ENCODE measurements around the gene FOXC2. TPM values are rescaled to one million over a fixed set of nuclear protein-coding genes. Genes with fewer than 3 reads are reported as not detected.

The FOXC2 gene
- polyA plus RNA-seq, 1 donor = 0.57 TPM

DNA sequence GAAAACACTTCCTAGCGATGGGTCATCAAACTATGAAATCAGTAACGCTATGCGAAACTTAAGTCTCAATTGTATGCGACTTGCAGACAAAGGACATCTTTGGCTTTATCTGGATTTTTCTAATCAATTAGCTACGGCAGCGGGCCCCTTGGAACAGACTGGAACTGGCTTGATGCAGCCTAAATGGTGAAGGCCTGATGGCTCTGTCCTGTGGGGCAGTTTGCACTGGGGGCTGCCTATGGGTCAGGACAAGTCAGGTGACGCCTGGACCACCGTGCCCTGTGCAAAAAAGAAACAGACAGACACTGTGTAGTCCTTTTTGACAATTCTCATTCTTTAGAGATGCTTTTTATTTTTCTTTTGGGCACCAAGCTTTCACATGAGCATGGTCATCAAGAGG lies 33.6 kb upstream of the FOXC2 start:
- no peak for DNase-seq (ENCODE audit: low read depth)

DNA sequence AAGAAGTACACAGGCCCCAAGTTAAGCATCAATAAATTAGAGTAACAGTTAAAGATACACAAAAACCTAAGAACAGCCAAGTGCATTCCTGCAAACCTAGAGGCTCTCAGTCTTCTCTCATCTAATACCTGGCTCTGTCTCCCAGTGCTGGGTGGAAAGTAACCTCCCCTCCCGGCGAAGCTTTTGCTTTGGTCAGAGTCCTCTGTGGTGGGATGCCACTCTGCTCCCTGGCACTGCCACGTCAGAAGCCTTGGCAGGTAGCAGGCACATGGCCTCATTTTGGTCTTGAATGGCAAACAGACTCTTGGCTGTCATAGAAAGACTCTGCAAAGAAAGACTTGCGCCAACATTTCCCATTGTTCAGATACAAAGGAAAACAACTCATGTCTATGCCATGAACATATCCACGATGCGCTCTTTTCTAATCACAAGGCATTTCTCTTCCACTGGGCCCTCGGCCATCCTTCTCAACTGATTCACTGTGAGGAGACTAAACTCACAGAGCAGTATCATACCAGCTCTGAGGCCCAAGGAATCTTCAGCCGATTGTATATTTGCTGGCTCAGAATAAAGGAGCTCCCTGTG lies 32.8 kb upstream of the FOXC2 start:
- no peak for DNase-seq (ENCODE audit: low read depth)

GRCh38 chr16:86534779-86535615 lies 31.6 kb upstream of the FOXC2 start:
- DNase-seq (ENCODE audit: low read depth) = no peak

- no peak for DNase-seq (ENCODE audit: low read depth)
These were observed 30.0 kb upstream of the FOXC2 start for GRCh38 chr16:86536621-86537020.

GRCh38 chr16:86537486-86537885 lies 29.1 kb upstream of the FOXC2 start:
- no peak for DNase-seq (ENCODE audit: low read depth)

DNA sequence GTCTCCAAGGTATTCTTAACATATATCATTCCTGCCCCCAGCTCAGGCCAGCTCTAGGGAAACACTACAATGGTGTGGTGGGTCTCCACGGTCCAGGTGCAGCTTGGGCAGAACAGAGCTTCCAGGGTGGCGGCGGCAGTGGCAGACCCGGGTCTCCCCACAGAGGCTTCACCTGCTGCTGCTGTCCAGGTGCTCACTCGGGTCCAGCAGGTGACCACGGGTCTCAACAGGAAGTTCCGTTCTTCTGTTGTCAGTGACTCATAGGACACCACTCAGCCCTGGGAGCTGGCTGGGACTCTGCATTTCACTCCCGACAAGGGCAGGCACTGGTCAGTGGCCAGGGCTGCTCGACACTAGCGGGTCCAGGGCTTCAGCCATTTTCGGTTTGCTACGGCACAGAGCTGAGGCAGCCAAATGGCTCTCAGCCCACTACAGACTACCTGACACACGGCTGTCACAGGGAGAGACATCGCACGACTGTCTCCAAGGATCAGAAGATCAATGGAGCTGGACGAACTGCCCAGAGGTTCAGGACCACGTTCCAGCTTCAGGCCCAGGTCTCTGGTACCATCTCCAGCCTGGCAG lies 28.3 kb upstream of the FOXC2 start:
- DNase-seq (ENCODE audit: low read depth) = no peak

- no peak for DNase-seq (ENCODE audit: low read depth)
These were observed 25.7 kb upstream of the FOXC2 start for GRCh38 chr16:86540894-86541293.

- no peak for DNase-seq (ENCODE audit: low read depth)
These were observed 25.1 kb upstream of the FOXC2 start for GRCh38 chr16:86541560-86541959.

DNA sequence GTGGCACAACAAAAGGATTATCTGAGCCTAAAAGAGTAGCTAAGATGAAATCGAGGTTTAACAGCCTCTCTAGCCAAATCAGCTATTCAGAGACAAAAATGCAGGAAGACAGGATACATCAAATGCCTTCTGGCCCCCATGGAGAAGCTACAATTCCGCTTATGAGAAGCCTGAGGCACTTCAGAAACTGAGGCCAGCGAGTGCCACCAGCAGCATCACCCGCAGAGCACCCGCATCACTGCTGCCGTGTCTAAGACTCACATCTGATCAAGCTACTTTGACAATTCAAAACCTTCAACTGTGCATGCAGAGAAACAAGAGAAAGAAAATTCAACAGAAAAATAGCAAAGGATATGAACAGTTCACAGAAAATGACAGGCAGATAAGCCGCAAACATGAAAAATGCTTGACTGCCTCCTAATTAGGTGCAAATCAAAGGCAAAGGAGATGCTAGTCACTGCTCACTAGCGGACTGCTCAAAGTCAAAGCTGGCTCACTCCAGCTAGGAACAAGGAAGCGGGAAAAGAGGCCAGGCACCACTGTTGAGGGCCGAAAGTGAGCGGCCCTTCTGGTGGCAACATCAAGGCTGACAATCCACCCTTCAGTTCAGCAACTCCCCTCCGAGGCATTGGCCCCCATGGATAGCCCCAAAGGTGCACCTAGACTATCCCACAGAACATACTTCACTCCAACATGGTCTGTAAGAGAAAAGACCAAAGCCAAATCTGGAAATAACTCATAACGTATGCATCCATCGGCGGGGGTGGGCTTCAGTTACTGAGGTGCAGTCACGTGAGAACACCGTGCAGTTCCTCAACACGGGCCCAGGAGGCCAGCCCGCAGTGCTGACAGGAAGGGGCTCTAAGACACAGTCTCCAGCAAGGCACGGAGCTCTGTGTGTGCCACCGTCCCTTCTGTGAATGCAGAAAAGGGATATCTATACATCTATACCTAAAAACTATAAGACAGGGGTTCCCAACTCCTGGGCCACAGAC lies 23.6 kb upstream of the FOXC2 start:
- DNase-seq (ENCODE audit: low read depth) = no peak

DNA sequence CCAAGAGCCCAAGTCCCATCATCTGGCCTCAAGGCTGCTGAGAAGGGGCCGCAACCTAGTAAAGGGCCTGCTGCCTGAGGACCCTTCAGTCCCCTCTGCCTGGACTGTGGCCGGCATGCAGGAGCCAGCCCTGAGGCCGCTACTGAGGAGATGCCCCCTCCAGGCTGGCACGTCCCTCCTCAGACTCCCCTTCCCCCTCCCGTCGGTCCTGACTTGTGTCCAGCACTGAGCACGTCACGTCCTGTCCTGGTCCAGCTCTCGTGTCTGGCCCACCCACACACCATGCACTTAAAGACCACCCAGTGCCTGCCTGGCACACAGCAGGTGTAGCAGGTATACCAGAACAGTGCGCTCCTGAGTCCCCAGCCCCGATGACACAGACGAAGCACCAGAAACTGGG lies 21.1 kb upstream of the FOXC2 start:
- no peak for DNase-seq (ENCODE audit: low read depth)

DNA sequence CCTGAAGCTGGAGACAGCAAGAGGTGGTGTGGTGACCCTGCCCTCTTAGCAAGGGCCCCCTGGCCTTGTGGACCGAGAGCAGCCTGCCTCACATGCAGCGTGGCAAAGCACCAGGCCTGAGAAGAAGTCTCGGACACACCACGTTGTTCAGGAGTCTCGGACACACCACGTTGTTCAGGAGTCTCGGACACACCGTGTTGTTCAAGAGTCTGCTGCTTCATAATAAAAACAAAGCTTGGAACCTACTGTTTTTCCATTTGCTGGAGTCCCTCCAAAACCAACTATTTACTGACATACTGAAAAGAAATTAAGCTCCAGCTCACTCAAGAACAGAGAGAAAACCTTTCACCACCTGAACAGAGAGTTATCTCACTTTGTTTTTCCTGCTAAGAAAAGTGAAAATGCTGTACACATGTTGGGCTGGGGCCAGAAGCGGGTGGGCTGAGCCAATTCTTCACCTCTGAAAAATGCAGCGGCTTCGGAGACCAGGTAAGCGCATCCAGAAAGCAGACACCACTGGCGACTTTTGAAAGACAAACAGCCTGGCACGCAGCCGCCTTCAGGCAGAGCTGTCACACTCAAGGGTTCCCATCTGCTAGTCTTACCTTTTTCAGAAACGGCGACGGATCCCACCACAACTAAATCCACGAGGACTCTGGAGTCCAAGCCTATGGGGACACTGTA lies 20.5 kb upstream of the FOXC2 start:
- no peak for DNase-seq (ENCODE audit: low read depth)

- no peak for DNase-seq (ENCODE audit: low read depth)
These were observed 20.0 kb upstream of the FOXC2 start for GRCh38 chr16:86546638-86547013.

DNA sequence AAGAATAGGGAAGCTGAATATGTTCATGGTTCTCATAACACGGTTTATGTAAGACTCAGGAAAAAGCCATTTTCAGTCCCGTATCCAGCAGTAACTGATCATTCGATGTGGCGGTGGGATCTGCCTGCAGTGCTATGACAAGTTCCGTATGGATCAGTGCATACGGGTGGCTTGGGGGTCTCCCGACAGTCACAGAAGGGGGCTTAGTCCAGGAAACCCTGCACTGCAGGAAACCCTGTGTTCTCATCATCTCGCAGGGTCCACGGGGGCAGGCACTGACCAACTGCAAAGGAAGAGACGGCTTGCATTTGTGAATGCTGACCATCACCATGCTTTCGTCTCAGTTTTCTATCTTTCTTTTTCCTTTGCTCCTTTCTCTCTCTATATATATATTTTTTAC lies 19.3 kb upstream of the FOXC2 start:
- no peak for DNase-seq (ENCODE audit: low read depth)

- no peak for DNase-seq (ENCODE audit: low read depth)
These were observed 17.3 kb upstream of the FOXC2 start for GRCh38 chr16:86549076-86549892.

DNA sequence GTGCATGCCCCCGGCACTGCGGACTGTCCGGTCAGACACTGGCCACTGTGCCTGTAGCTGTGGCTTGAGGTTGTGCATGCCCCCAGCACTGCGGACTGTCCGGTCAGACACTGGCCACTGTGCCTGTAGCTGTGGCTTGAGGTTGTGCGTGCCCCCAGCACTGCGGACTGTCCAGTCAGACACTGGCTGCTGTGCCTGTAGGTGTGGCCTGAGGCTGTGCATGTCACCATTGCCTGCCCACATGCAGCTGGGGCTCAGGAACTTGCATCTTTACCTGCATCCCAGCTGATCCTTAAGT lies 16.8 kb upstream of the FOXC2 start:
- DNase-seq (ENCODE audit: low read depth) = no peak

DNA sequence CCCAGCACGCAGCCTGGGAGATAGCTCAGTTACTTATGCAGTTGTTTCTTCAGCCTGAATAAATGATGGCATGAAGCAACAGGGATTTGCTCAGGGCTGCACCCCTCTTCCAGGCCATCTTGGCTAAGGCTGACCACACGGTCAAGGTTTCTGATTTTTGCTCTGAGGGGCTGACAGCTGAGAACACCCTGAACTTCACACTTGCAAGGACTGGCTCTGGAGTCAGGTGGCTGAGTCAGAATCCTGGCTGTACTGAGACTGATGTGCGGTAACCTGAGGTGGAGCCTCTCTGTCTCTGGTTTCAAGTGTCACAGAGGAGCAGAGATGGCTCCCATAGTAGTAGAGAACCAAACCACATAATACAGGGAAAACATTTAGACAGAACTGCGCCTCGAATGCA lies 16.3 kb upstream of the FOXC2 start:
- no peak for DNase-seq (ENCODE audit: low read depth)

GRCh38 chr16:86553356-86553755 lies 13.3 kb upstream of the FOXC2 start:
- no peak for DNase-seq (ENCODE audit: low read depth)

GRCh38 chr16:86554599-86554916 lies 12.1 kb upstream of the FOXC2 start:
- no peak for DNase-seq (ENCODE audit: low read depth)

DNA sequence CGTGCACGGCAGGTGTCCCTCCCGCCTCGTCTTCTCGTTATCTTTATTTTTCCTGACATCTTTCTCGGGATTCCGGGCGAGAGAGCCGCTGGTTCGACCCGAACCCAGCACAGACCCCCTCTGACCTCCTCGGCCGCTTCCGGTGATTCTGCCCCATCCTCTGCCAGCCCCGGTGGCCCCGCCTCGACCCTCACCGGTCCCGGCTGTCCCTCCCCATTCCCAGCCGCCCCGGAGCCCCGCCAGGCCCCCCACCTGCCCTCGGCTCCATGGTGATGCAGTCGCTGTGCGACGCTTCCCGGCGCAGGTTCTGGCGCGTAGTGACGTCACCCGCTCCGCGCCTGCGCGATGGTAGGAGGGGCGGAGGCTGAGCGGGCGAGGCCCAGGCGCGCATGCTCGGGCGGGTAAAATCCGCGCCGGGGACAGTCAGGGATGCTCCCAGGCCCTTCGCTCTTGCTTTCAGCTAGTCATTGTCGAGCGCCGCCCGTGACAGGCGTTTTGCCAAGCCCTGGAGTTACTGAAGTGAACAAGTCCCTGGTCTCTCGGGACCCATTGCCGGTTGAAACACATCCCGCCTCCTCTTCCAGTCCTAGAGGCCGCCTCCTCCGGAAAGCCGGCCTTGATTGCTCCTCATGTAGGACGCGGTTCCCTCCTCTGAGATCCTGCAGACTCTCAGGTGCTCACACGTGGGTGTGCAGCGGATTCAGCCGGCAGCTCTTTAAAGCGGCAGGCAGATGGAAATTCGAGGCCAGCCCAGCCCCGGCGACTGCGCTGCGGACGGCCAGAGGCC lies 11.5 kb upstream of the FOXC2 start, which contains the start of gene MTHFSD:
MTHFSD (minus strand) TSS at position 319 of the 787 bp plus-strand sequence; CDS start at position 268, 51 bp downstream.
- DNase-seq (ENCODE audit: low read depth) = peak; percentile 88

DNA sequence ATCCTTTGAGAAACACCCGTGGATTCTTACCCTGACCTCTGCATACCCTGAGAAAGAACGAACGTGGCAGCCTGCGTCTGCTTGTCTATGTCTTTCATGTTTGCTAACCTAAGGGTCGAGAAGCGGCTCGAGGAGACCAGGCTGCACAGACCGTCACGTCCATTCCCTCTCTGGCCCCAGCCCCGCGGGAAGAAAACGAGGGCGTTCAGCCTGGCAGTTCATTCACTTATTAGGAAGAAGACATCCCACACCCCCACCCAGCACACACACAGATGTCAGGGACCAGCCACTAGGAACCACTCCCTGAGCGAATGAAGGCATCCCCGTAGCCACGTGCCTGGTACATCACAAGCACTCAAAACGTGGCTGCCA lies 10.9 kb upstream of the FOXC2 start:
- no peak for DNase-seq (ENCODE audit: low read depth)
